SK-N-SH treated with all-trans-retinoic acid at 6 μM for 48 hours (cell line): ENCODE results near the gene USP6NL.

Source experiments
- ATAC-seq: fragments of 200-7000 bp; cut with Tn5 transposase; 3 replicates; pipeline ENCODE4 v1.9.1; 2020; ENCODE audit warnings: mild to moderate bottlenecking, moderate library complexity
- ARNTL ChIP-seq: fragments of 450-650 bp; formaldehyde crosslinking; IDR thresholded peaks from 2 replicates; pipeline ENCODE4 v1.5.0; 2020; ENCODE audit warnings: low read depth, mild to moderate bottlenecking, moderate library complexity, borderline replicate concordance
- CSDC2 ChIP-seq: fragments of 250-450 bp; sonication (Bioruptor Pico); IDR thresholded peaks from 2 replicates; pipeline ENCODE4 v1.5.0; 2020; ENCODE audit warnings: mild to moderate bottlenecking, moderate library complexity
- ESRRG ChIP-seq: fragments of 250-450 bp; sonication (Bioruptor Pico); IDR thresholded peaks from 2 replicates; pipeline ENCODE4 v1.6.1; 2021; ENCODE audit warnings: mild to moderate bottlenecking
- GLIS3 ChIP-seq: fragments of 250-450 bp; sonication (Bioruptor Pico); IDR thresholded peaks from 2 replicates; pipeline ENCODE4 v1.5.0; 2020; ENCODE audit warnings: mild to moderate bottlenecking, moderate library complexity
- ISL1 ChIP-seq: fragments of 250-450 bp; sonication (Bioruptor Pico); IDR thresholded peaks from 2 replicates; pipeline ENCODE4 v2.1.2; 2022; ENCODE audit warnings: mild to moderate bottlenecking, moderate library complexity
- PATZ1 ChIP-seq: fragments of 250-450 bp; sonication (Bioruptor Pico); IDR thresholded peaks from 2 replicates; pipeline ENCODE4 v1.8.0; 2020; ENCODE audit warnings: mild to moderate bottlenecking, moderate library complexity, borderline replicate concordance
- POU6F1 ChIP-seq: fragments of 250-450 bp; sonication (Bioruptor Pico); IDR thresholded peaks from 2 replicates; pipeline ENCODE4 v1.8.0; 2021; ENCODE audit warnings: low read depth, mild to moderate bottlenecking, moderate library complexity, borderline replicate concordance
- PPARA ChIP-seq: fragments of 250-450 bp; sonication (Bioruptor Pico); IDR thresholded peaks from 2 replicates; pipeline ENCODE4 v1.5.0; 2020; ENCODE audit warnings: mild to moderate bottlenecking, borderline replicate concordance
- RARB ChIP-seq: fragments of 250-450 bp; sonication (Bioruptor Pico); IDR thresholded peaks from 2 replicates; pipeline ENCODE4 v1.8.0; 2021; ENCODE audit warnings: mild to moderate bottlenecking, moderate library complexity
- SNAI2 ChIP-seq: fragments of 250-450 bp; sonication (Bioruptor Pico); IDR thresholded peaks from 2 replicates; pipeline ENCODE4 v1.5.0; 2020; ENCODE audit warnings: mild to moderate bottlenecking, moderate library complexity
- TCF4 ChIP-seq: fragments of 250-450 bp; sonication (Bioruptor Pico); IDR thresholded peaks from 2 replicates; pipeline ENCODE4 v1.8.0; 2021; ENCODE audit warnings: mild to moderate bottlenecking, moderate library complexity, borderline replicate concordance
- TOX ChIP-seq: fragments of 250-450 bp; sonication (Bioruptor Pico); IDR thresholded peaks from 2 replicates; pipeline ENCODE4 v1.8.0; 2021; ENCODE audit warnings: mild to moderate bottlenecking, moderate library complexity, borderline replicate concordance
- ZC3H10 ChIP-seq: fragments of 250-450 bp; sonication (Bioruptor Pico); IDR thresholded peaks from 2 replicates; pipeline ENCODE4 v1.5.1; 2021; ENCODE audit warnings: mild to moderate bottlenecking, moderate library complexity
- ZFP3 ChIP-seq: fragments of 250-450 bp; sonication (Bioruptor Pico); IDR thresholded peaks from 2 replicates; pipeline ENCODE4 v1.5.0; 2020; ENCODE audit warnings: mild to moderate bottlenecking, moderate library complexity
- ZFP30 ChIP-seq: fragments of 450-650 bp; formaldehyde crosslinking; IDR thresholded peaks from 2 replicates; pipeline ENCODE4 v1.5.0; 2022; ENCODE audit warnings: mild to moderate bottlenecking, moderate library complexity
- ZNF565 ChIP-seq: fragments of 450-650 bp; formaldehyde crosslinking; conservative IDR thresholded peaks from 2 replicates; pipeline ENCODE4 v1.5.0; 2020; ENCODE audit warnings: low read depth, mild to moderate bottlenecking, moderate library complexity
- ZNF70 ChIP-seq: fragments of 450-650 bp; formaldehyde crosslinking; IDR thresholded peaks from 2 replicates; pipeline ENCODE4 v1.5.0; 2020; ENCODE audit warnings: mild to moderate bottlenecking, moderate library complexity
- ZNF8 ChIP-seq: fragments of 450-650 bp; formaldehyde crosslinking; IDR thresholded peaks from 2 replicates; pipeline ENCODE4 v1.5.0; 2020; ENCODE audit warnings: mild to moderate bottlenecking, moderate library complexity
- TF ChIP-seq, protein P1 (sequence below): fragments of 250-450 bp; sonication (Bioruptor Pico); IDR thresholded peaks from 2 replicates; pipeline ENCODE4 v1.5.1; 2020; ENCODE audit warnings: low read depth, mild to moderate bottlenecking, moderate library complexity

Gene USP6NL

GRCh38 chr10:11522821-11523245 is 88.6 kb downstream of the USP6NL start (continued):
- no peak for TF ChIP-seq PPARA (CRISPR knock-in tag)
- TF ChIP-seq RARB = no peak
- TF ChIP-seq ISL1 (CRISPR knock-in tag) = no peak
- TF ChIP-seq ZFP3 (CRISPR knock-in tag) = no peak
- no peak for TF ChIP-seq ESRRG (CRISPR knock-in tag)
- TF ChIP-seq, protein P1, sequence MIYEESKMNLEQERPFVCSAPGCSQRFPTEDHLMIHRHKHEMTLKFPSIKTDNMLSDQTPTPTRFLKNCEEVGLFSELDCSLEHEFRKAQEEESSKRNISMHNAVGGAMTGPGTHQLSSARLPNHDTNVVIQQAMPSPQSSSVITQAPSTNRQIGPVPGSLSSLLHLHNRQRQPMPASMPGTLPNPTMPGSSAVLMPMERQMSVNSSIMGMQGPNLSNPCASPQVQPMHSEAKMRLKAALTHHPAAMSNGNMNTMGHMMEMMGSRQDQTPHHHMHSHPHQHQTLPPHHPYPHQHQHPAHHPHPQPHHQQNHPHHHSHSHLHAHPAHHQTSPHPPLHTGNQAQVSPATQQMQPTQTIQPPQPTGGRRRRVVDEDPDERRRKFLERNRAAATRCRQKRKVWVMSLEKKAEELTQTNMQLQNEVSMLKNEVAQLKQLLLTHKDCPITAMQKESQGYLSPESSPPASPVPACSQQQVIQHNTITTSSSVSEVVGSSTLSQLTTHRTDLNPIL (CRISPR knock-in tag) = no peak
- no peak for TF ChIP-seq ZNF565 (CRISPR knock-in tag)
- TF ChIP-seq POU6F1 (CRISPR knock-in tag) = no peak
- no peak for TF ChIP-seq TOX (CRISPR knock-in tag)
- TF ChIP-seq, all 23 proteins: peak for 0

DNA sequence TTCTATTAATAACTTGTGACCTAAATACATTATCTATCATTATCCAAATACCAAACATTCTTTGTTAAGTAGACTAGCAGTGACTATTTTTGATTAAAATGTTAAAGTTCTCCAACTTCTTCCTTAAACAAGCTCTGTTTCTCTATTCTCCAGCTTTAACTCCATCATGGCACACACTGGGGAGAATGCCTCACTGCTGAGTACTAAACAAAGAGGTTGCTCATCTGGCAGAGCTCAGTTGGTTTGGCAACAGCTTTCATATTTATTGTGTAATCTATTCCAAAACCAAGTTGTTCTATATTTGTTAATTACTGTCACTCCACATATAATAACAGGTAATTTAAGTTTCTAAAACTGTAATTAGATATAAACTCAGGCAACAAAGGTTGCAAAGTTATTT is 89.6 kb downstream of the USP6NL start:
- ATAC-seq = no peak
- TF ChIP-seq ISL1 (CRISPR knock-in tag) (peak; percentile 40; the same call in 1 of the 2 replicates), ZNF565 (CRISPR knock-in tag) (no peak)

GRCh38 chr10:11520892-11521291 is 90.6 kb downstream of the USP6NL start:
- TF ChIP-seq ZFP3 (CRISPR knock-in tag) (no peak), ZFP30 (CRISPR knock-in tag) (no peak), TOX (CRISPR knock-in tag) (no peak), TCF4 (CRISPR knock-in tag) (no peak)
- no peak for ATAC-seq

GRCh38 chr10:11517150-11517549 is 94.3 kb downstream of the USP6NL start:
- TF ChIP-seq ZFP3 (CRISPR knock-in tag) (no peak), ZNF8 (CRISPR knock-in tag) (no peak), ZNF70 (CRISPR knock-in tag) (no peak), GLIS3 (CRISPR knock-in tag) (no peak), PATZ1 (CRISPR knock-in tag) (no peak)
- no peak for ATAC-seq

DNA sequence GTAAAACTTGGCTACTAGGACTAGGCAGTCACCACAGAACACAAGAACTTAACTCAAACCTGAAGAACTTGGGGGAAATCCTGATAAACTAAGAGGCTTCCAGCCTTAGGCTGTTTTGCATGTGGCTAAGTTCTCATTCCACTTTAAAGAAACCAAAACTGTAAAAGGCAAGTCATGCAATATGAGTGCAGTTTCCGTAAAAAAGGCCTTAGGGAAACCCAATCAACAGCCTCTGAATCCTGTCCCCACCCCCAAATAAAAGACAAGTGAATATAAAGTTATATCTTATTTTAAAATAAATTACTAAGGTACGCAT is 95.1 kb downstream of the USP6NL start:
- TF ChIP-seq ISL1 (CRISPR knock-in tag) (no peak), ZC3H10 (no peak), PPARA (CRISPR knock-in tag) (no peak), TOX (CRISPR knock-in tag) (no peak), ZFP3 (CRISPR knock-in tag) (no peak), CSDC2 (CRISPR knock-in tag) (no peak), TCF4 (CRISPR knock-in tag) (no peak), ZFP30 (CRISPR knock-in tag) (no peak), SNAI2 (CRISPR knock-in tag) (no peak), ARNTL (CRISPR knock-in tag) (no peak), ESRRG (CRISPR knock-in tag) (no peak), PATZ1 (CRISPR knock-in tag) (no peak), POU6F1 (CRISPR knock-in tag) (no peak)
- ATAC-seq = no peak
